Fibroblast of villous mesenchyme (primary cell): ENCODE measurements around the gene MYRFL. TPM values are rescaled to one million over a fixed set of nuclear protein-coding genes. Genes with fewer than 3 reads are reported as not detected.

Experiments
- DNase-seq: peaks from one replicate; pipeline ENCODE4 v3.0.0-alpha.2; 2010; ENCODE audit warnings: low read depth
- H3K4me3 ChIP-seq: 2 replicates; pipeline ENCODE4 v1.5.1; 2011; ENCODE audit warnings: low read depth, mild to moderate bottlenecking, low read length
- total RNA-seq: library from RNA; depleted of rRNA; stranded (reverse); fragments of >200 nt; gene quantifications from 2 replicates; pipeline ENCODE4 v1.2.3, GENCODE V29; 2012
- TF ChIP-seq, protein P1 (sequence below): IDR thresholded peaks from 2 replicates; pipeline ENCODE4 v1.5.1; 2012; ENCODE audit warnings: low read depth, mild to moderate bottlenecking, low read length; ENCODE audit not compliant: insufficient read depth

The MYRFL gene
- total RNA-seq, 1 donor = not detected

DNA sequence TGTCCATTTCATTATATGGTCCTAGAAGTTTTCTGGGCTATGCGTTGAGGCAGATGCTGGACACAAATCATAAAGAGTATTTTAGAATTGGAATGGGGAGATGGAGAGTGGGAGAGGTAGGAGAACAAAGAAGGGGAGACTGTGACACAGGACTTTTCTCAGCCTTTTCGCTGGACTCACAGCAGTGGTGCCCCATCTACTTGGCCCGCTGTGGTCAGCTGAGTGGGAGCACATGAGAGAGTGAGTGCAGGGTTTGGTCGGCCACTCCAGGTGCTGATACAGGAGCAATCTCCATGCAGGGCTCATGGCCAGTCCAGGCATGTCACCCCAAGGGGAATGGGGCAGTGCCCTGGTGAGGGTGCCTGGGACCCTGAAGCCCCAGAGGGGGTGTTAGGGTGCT, 109.0 kb downstream of the MYRFL start:
- TF ChIP-seq, protein P1, sequence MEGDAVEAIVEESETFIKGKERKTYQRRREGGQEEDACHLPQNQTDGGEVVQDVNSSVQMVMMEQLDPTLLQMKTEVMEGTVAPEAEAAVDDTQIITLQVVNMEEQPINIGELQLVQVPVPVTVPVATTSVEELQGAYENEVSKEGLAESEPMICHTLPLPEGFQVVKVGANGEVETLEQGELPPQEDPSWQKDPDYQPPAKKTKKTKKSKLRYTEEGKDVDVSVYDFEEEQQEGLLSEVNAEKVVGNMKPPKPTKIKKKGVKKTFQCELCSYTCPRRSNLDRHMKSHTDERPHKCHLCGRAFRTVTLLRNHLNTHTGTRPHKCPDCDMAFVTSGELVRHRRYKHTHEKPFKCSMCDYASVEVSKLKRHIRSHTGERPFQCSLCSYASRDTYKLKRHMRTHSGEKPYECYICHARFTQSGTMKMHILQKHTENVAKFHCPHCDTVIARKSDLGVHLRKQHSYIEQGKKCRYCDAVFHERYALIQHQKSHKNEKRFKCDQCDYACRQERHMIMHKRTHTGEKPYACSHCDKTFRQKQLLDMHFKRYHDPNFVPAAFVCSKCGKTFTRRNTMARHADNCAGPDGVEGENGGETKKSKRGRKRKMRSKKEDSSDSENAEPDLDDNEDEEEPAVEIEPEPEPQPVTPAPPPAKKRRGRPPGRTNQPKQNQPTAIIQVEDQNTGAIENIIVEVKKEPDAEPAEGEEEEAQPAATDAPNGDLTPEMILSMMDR = no peak
- no peak for DNase-seq
- no peak overlapping the region for H3K4me3 ChIP-seq

DNA sequence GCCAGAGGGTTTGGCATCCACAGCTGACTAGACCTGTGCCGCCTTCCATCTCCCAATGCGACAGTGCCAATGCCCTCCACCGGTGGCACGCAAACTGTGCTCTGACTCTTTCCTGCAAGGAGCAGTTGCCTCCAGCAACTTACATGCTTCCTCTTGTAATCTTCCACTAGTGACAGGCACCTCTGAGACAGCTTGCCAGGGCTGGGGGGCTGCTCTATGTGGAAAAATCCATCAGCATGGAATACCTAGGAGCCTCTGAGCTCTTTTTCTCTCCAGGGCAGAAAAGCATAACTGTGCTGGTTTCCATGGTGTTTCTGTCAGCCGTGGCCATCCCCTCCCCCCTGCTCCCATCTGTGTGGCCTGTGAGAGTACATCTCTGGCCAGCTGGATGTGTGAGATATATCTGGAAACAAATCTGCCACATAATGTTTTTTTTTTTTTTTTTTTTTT, 110.6 kb downstream of the MYRFL start:
- H3K4me3 ChIP-seq = no peak overlapping the region
- TF ChIP-seq, protein P1 = no peak
- no peak for DNase-seq

DNA sequence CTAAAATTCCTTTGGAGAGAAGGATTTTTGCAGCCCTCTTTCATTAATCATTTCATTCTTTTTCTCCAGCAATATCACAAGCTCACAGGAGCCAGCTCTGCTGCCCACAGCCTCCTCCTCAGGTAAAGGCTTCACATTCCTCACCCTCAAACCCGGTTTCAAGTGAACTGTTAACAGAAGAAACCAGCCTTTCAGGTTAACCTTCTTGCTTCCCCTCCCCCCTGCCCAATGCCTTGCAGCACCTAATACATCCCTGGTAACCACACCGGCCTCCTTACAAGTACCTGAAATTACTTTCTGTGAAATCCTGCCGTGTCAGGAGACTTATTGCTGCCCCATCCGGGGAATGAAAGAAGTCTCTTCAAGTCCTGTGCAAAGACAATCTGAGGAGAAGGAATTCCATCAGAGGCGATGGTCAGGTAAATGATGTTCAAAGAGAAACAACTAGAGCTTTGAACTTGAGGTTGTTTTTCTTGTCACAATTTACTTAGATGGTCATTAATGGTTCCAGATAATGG, 111.2 kb downstream of the MYRFL start:
- DNase-seq = no peak
- no peak overlapping the region for H3K4me3 ChIP-seq
- TF ChIP-seq, protein P1 = no peak

DNA sequence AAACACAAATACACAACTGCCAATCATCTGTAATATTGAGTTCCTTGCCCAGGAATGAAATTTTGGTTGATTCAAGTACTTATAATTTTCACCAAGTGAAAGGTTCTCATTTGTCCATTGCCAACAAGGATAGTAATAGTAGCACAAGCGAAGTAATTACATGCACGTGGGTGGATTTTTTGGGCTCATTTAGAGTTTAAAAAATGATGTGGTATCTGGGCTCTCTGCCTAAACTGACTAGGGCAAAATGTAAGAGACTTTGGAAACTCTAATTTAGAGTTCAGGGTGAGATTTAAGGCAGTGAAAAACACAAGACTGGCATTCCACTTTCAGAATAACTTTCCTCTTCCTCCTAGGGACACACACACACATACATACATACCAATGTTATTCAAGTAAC, 111.7 kb downstream of the MYRFL start:
- TF ChIP-seq, protein P1 = no peak
- DNase-seq = no peak
- H3K4me3 ChIP-seq = no peak overlapping the region

DNA sequence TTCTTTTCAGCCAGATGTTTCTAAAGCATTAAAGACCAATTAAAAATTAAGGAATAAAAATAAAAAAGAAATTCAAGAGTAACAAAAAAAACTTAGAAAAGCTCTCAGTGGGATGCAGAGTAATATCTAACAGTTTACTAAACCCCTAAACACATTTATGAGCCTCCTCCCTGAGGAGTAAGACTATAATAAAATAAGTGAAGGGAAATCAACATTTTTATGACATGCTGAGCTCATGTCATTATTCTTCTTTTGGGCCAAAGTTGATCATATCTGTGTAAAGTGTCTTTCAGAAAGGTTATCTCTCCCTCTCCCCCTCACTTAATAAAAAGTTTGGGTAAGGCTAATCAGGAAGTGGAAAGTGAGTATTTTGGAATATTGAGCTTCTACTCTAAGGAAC, 122.1 kb downstream of the MYRFL start:
- TF ChIP-seq, protein P1 = no peak
- DNase-seq = no peak
- H3K4me3 ChIP-seq = no peak overlapping the region

DNA sequence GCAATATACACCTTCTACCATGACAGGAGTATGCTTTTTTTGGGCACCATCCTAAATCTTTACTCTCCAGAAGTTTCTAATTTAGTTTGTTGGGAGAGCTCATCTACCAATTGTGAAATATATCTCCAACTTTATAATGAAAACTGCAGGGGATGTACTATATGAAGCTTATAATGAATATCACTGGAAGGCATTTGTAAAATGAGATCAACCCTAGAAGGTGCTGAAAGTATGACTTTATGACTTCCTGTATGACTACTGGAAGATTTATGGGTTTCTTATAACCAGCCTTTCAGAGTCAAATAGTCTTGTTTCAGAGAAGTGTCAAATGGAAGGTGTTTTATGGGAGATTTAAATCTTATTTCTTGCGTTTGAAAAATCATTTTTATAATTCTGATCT, 122.9 kb downstream of the MYRFL start:
- TF ChIP-seq, protein P1 = no peak
- no peak overlapping the region for H3K4me3 ChIP-seq
- no peak for DNase-seq

DNA sequence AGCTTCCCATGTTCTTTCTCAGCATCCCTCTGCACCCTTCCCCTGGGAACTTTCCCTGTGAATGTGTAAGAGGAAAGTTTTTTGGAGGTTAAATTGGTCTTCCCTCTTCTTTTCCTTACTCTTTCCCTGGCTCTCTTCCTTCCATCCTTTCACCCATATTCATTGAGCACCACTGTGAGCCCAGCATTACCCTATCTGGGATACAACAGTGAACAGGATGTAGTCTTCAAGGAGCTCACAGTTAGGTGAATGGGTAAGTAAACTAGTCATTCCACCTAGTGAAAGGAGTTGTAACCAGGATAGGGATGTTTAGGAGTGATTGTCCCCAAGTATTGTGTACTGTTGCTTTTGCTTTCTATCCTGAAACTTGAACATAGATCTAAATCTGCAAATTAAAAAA, 123.8 kb downstream of the MYRFL start:
- no peak overlapping the region for H3K4me3 ChIP-seq
- DNase-seq = no peak
- TF ChIP-seq, protein P1 = no peak
